Ectodermal cell (in vitro differentiated cells): ENCODE data around the gene RPAP2.
"Not testable (repeated sequence)": the region's sequence is repeated elsewhere in the genome, so short reads cannot be mapped to it uniquely, and the experiment has no call there.

Experiments
- H3K27ac ChIP-seq: 2 replicates; pipeline ENCODE4 v1.7.0; 2013; ENCODE audit warnings: mild to moderate bottlenecking, low read depth, low read length; ENCODE audit not compliant: insufficient read depth, poor library complexity, severe bottlenecking
- H3K27me3 ChIP-seq: 2 replicates; pipeline ENCODE4 v1.7.0; 2013; ENCODE audit warnings: mild to moderate bottlenecking, low read length; ENCODE audit not compliant: insufficient read depth, control insufficient read depth, poor library complexity, severe bottlenecking
- H3K36me3 ChIP-seq: one replicate; pipeline ENCODE4 v1.7.0; 2013; ENCODE audit warnings: low read length; ENCODE audit not compliant: control insufficient read depth, insufficient read depth
- H3K4me1 ChIP-seq: one replicate; pipeline ENCODE4 v1.7.0; 2013; ENCODE audit warnings: low read length; ENCODE audit not compliant: control insufficient read depth, insufficient read depth
- H3K4me3 ChIP-seq: 2 replicates; pipeline ENCODE4 v1.7.0; 2013; ENCODE audit warnings: low read depth, low read length, control low read depth; ENCODE audit not compliant: insufficient read depth
- H3K9me3 ChIP-seq: 2 replicates; pipeline ENCODE4 v1.7.0; 2013; ENCODE audit warnings: mild to moderate bottlenecking, low read length, moderate library complexity; ENCODE audit not compliant: control insufficient read depth
- WGBS, 2 experiments: methylation state at CpG; one replicate each; pipeline ENCODE4 v1.1.7; 2013; ENCODE audit warnings: missing lambda C conversion rate in 2 of 2; 5-methylcytosine and 5-hydroxymethylcytosine counted together

Gene RPAP2

GRCh38 chr1:92409946-92410549 is 111.2 kb downstream of the RPAP2 start:
- Histone ChIP-seq H3K27me3 (no peaks in the 10 kb centered on the region), H3K27ac (no peak overlapping the region), H3K4me1 (no peaks in the 10 kb centered on the region), H3K4me3 (no peak overlapping the region), H3K36me3 (no peaks in the 10 kb centered on the region), H3K9me3 (no peaks in the 10 kb centered on the region)
- WGBS, 2 experiments = 80 to 85% methylated on average over 4 of the region's 4 CpGs

GRCh38 chr1:92410706-92411105 is 111.8 kb downstream of the RPAP2 start:
- no peak overlapping the region for H3K27ac ChIP-seq
- H3K27me3 ChIP-seq = no peaks in the 10 kb centered on the region
- no peaks in the 10 kb centered on the region for H3K4me1 ChIP-seq
- no peaks in the 10 kb centered on the region for H3K36me3 ChIP-seq
- no peaks in the 10 kb centered on the region for H3K9me3 ChIP-seq
- no peak overlapping the region for H3K4me3 ChIP-seq
- WGBS, 2 experiments = 70 to 71% methylated on average over 3 of the region's 3 CpGs

GRCh38 chr1:92411511-92411910 is 112.7 kb downstream of the RPAP2 start:
- Histone ChIP-seq H3K4me1 (no peaks in the 10 kb centered on the region), H3K27ac (no peak overlapping the region), H3K9me3 (no peaks in the 10 kb centered on the region), H3K27me3 (no peaks in the 10 kb centered on the region), H3K4me3 (no peak overlapping the region), H3K36me3 (no peaks in the 10 kb centered on the region)
- WGBS, 2 experiments = 100% methylated on average over 1 of the region's 1 CpG; no CpG with 5 or more reads in 1 of the 2 experiments

GRCh38 chr1:92419642-92420041 is 120.8 kb downstream of the RPAP2 start:
- Histone ChIP-seq H3K36me3 (no peaks in the 10 kb centered on the region), H3K4me1 (no peaks in the 10 kb centered on the region), H3K27me3 (no peaks in the 10 kb centered on the region), H3K4me3 (no peak overlapping the region), H3K27ac (no peak overlapping the region), H3K9me3 (no peaks in the 10 kb centered on the region)
- WGBS, 2 experiments = 69 to 78% methylated on average over 4 of the region's 4 CpGs

GRCh38 chr1:92424381-92424780 is 125.5 kb downstream of the RPAP2 start:
- Histone ChIP-seq H3K4me3 (no peak overlapping the region), H3K36me3 (no peaks in the 10 kb centered on the region), H3K9me3 (no peaks in the 10 kb centered on the region), H3K4me1 (no peaks in the 10 kb centered on the region), H3K27ac (no peak overlapping the region), H3K27me3 (no peaks in the 10 kb centered on the region)
- 73 to 83% methylated on average over 4 of the region's 4 CpGs for WGBS, 2 experiments

GRCh38 chr1:92425617-92426016 is 126.8 kb downstream of the RPAP2 start:
- Histone ChIP-seq H3K27me3 (no peaks in the 10 kb centered on the region), H3K4me1 (no peaks in the 10 kb centered on the region), H3K9me3 (no peaks in the 10 kb centered on the region), H3K4me3 (no peak overlapping the region), H3K36me3 (no peaks in the 10 kb centered on the region), H3K27ac (no peak overlapping the region)
- WGBS, 2 experiments = 26 to 32% methylated on average over 2 of the region's 2 CpGs

- no peaks in the 10 kb centered on the region for H3K4me1 ChIP-seq
- no peak overlapping the region for H3K27ac ChIP-seq
- no peak overlapping the region for H3K4me3 ChIP-seq
- H3K9me3 ChIP-seq = no peaks in the 10 kb centered on the region
- whole genome bisulfite sequencing, 2 experiments = 100% methylated on average over 1 of the region's 1 CpG; no CpG with 5 or more reads in 1 of the 2 experiments
- no peaks in the 10 kb centered on the region for H3K36me3 ChIP-seq
- H3K27me3 ChIP-seq = no peaks in the 10 kb centered on the region
Measured at GRCh38 chr1:92430030-92430429, 131.2 kb downstream of the RPAP2 start.

- not testable (repeated sequence) for H3K4me3 ChIP-seq, H3K9me3 ChIP-seq, H3K36me3 ChIP-seq, H3K4me1 ChIP-seq, H3K27ac ChIP-seq, H3K27me3 ChIP-seq
- no CpG with 5 or more reads among the region's 1 CpG for WGBS, 2 experiments
Measured at GRCh38 chr1:92434572-92434971, 135.7 kb downstream of the RPAP2 start.

- Histone ChIP-seq H3K9me3 (no peaks in the 10 kb centered on the region), H3K36me3 (no peaks in the 10 kb centered on the region), H3K4me3 (no peak overlapping the region), H3K27me3 (no peaks in the 10 kb centered on the region), H3K4me1 (peaks cover 4% of the 10 kb centered on the region), H3K27ac (no peak overlapping the region)
- WGBS, 2 experiments = 92 to 95% methylated on average over 1 of the region's 1 CpG
Measured at GRCh38 chr1:92439291-92439690, 140.4 kb downstream of the RPAP2 start.

GRCh38 chr1:92441316-92441696 is 142.4 kb downstream of the RPAP2 start:
- H3K9me3 ChIP-seq = no peaks in the 10 kb centered on the region
- peaks cover 4% of the 10 kb centered on the region for H3K4me1 ChIP-seq
- H3K27ac ChIP-seq = no peak overlapping the region
- H3K27me3 ChIP-seq = no peaks in the 10 kb centered on the region
- no peak overlapping the region for H3K4me3 ChIP-seq
- no peaks in the 10 kb centered on the region for H3K36me3 ChIP-seq
- 87 to 90% methylated on average over 9 of the region's 9 CpGs for WGBS, 2 experiments
